Breast epithelium (tissue), 3 donors: ENCODE results near the gene SS18L1.

Source experiments
- POLR2A ChIP-seq: fragments of 450-650 bp; IDR thresholded peaks from one replicate; pipeline ENCODE4 v1.6.1; 2016; ENCODE audit warnings: antibody characterized with exemption, mild to moderate bottlenecking, moderate library complexity
- TF ChIP-seq, protein P1 (sequence below), 3 donors: fragments of 450-650 bp; IDR thresholded peaks; one replicate each; pipeline ENCODE4 v1.5.1; 2016 to 2017; ENCODE audit warnings: antibody characterized with exemption in 3 of 3, mild to moderate bottlenecking in 3 of 3, moderate library complexity in 3 of 3

DNA sequence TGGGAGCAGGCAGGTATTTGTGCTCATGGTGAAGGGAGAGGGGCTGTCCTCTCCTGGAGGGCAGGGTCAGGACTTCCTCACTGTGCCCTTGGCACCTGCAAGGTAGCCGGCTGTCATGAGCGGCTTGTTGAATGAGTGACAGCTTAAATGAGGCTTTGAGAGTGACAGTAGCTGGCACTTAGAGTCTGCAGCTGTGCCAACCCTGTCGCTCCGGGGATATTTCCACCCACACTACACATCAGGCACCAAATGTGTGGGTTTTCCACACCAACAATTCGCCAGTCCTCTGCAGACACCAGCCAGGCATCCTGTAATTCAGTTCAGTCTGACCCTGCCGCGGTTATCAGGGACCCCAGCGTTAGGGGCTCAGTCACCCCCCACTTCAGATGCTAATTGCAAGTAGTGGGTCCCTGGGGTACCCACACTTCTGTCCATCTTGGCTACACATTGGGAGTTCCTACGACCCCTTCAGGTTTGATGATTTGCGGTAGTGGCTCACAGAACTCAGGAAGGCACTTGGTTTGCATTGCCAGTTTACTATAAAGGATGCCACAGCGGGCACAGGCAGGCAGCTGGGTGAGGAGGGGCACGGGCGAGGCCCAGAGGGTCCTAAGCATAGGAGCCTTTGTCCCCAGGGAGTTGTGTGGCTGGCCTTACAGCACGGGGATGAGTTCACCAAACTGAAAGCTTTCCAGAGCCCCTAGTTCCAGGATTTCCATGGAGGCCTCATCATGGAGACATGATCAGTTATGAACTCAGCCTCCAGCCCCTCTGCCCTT is 48.4 kb downstream of the SS18L1 start:
- TF ChIP-seq POLR2A = no peak
- TF ChIP-seq, protein P1, sequence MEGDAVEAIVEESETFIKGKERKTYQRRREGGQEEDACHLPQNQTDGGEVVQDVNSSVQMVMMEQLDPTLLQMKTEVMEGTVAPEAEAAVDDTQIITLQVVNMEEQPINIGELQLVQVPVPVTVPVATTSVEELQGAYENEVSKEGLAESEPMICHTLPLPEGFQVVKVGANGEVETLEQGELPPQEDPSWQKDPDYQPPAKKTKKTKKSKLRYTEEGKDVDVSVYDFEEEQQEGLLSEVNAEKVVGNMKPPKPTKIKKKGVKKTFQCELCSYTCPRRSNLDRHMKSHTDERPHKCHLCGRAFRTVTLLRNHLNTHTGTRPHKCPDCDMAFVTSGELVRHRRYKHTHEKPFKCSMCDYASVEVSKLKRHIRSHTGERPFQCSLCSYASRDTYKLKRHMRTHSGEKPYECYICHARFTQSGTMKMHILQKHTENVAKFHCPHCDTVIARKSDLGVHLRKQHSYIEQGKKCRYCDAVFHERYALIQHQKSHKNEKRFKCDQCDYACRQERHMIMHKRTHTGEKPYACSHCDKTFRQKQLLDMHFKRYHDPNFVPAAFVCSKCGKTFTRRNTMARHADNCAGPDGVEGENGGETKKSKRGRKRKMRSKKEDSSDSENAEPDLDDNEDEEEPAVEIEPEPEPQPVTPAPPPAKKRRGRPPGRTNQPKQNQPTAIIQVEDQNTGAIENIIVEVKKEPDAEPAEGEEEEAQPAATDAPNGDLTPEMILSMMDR (IDR thresholded peaks at IDR 0.05) = no peak
